ENCODE measurements around the gene CLIC4.

DNA sequence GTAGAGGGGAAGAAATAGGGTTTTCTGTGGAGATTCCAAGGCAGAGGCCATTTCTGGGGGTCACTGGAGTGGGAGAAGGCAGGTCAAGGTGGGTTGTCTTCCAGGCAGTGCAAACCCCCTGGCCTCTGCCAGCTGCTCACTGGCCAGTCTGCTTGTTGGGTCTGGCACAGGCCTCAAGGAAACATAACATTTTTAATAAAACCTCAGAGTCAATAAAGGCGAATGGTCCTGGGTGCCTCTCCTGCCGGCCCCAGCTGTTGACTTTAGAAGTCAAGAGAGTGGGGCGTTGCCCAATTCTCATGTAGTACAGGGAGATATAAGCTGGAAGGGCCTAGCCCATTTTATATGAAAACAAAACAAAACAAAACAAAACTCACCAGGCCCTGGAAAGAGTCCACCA lies 148.2 kb downstream of the CLIC4 start:
- TF ChIP-seq POLR2AphosphoS5 (IDR thresholded peaks at IDR 0.05; ENCODE audit: low read depth, low read length), result no peak
- no peak for TF ChIP-seq POLR2A (IDR thresholded peaks at IDR 0.05; ENCODE audit: low read depth, low read length)
- no peak for TF ChIP-seq SPI1 (IDR thresholded peaks at IDR 0.05; ENCODE audit: low read depth, low read length)
